H1 (cell line): ENCODE results near the gene ARHGEF28. TPM values are rescaled to one million over a fixed set of nuclear protein-coding genes. Genes with fewer than 3 reads are reported as not detected.

Experiments used
- CTCF ChIA-PET: fragments of 300-600 bp; sonication (Branson Sonifier 250); formaldehyde crosslinking; loops from one replicate; lab custom pipeline; 2021; ENCODE audit not compliant: partially characterized antibody; lab: Charles Lee
- POLR2A ChIA-PET: fragments of 300-600 bp; sonication (Branson Sonifier 250); formaldehyde crosslinking; loops from one replicate; lab custom pipeline; 2021; ENCODE audit warnings: inconsistent platforms; ENCODE audit not compliant: partially characterized antibody; lab: Charles Lee
- DNase-seq, 2 experiments: peaks; one replicate each; pipeline versions ENCODE4 v3.0.0 to v3.0.0-alpha.2; 2010 to 2022; ENCODE audit warnings: low spot score in 2 of 2, low read depth in 1 of 2, mixed read lengths in 1 of 2
- FAIRE-seq: peaks from 2 replicates; lab custom pipeline; 2011; peaks lifted over from hg19 to GRCh38; lab: Jason Lieb, UNC
- H2AFZ ChIP-seq: 2 replicates; pipeline ENCODE4 v1.8.1; 2012; ENCODE audit warnings: low read length, inconsistent platforms
- H2AK5ac ChIP-seq: 2 replicates; pipeline ENCODE4 v1.6.1; 2013; ENCODE audit warnings: low read depth, low read length
- H2BK120ac ChIP-seq: replicated peaks from 2 replicates; pipeline ENCODE3; 2013; ENCODE audit warnings: low read depth, low read length, inconsistent platforms
- H2BK12ac ChIP-seq: 2 replicates; pipeline ENCODE4 v1.6.1; 2013; ENCODE audit warnings: low read depth, low read length
- H2BK15ac ChIP-seq: 2 replicates; pipeline ENCODE4 v1.6.1; 2013; ENCODE audit warnings: low read length
- H2BK20ac ChIP-seq: 2 replicates; pipeline ENCODE4 v1.6.1; 2013; ENCODE audit warnings: low read length
- H2BK5ac ChIP-seq: 2 replicates; pipeline ENCODE4 v1.6.1; 2013; ENCODE audit warnings: low read depth, low read length
- H3K14ac ChIP-seq: 2 replicates; pipeline ENCODE4 v1.6.1; 2013; ENCODE audit warnings: inconsistent platforms; ENCODE audit not compliant: insufficient read length
- H3K18ac ChIP-seq: 2 replicates; pipeline ENCODE4 v1.6.1; 2013; ENCODE audit warnings: low read length; ENCODE audit errors: extremely low read depth
- H3K23ac ChIP-seq: 2 replicates; pipeline ENCODE4 v1.6.1; 2013; ENCODE audit warnings: inconsistent platforms; ENCODE audit not compliant: insufficient read length
- H3K23me2 ChIP-seq: 2 replicates; pipeline ENCODE4 v1.6.1; 2013; ENCODE audit warnings: low read depth, low read length
- H3K27ac ChIP-seq: 2 replicates; pipeline ENCODE4 v1.6.1; 2011; ENCODE audit warnings: low read depth, low read length, inconsistent platforms
- H3K27me3 ChIP-seq, 4 experiments: replicated peaks in 1 of 4; 1 replicate in 1 of 4; 2 replicates in 3 of 4; pipeline versions ENCODE4 v1.6.1 to v1.8.1; 2011 to 2013; ENCODE audit warnings: low read length in 3 of 4, mild to moderate bottlenecking in 3 of 4, inconsistent platforms in 2 of 4, mixed read lengths in 2 of 4, moderate library complexity in 1 of 4; ENCODE audit not compliant: control insufficient read depth in 3 of 4, insufficient read depth in 3 of 4; ENCODE audit errors: extremely low read depth in 1 of 4
- H3K36me3 ChIP-seq, 4 experiments: 2 replicates each; pipeline versions ENCODE4 v1.6.1 to v1.8.1; 2011 to 2013; ENCODE audit warnings: mild to moderate bottlenecking in 4 of 4, low read length in 3 of 4, moderate library complexity in 2 of 4, control low read depth in 1 of 4, inconsistent platforms in 1 of 4; ENCODE audit not compliant: insufficient read depth in 4 of 4, control insufficient read depth in 2 of 4
- H3K4ac ChIP-seq: replicated peaks from 2 replicates; pipeline ENCODE3; 2013; ENCODE audit warnings: low read length, low read depth, mixed read lengths, inconsistent platforms; ENCODE audit not compliant: insufficient read length
- H3K4me1 ChIP-seq, 4 experiments: replicated peaks in 1 of 4; 1 replicate in 1 of 4; 2 replicates in 3 of 4; pipeline versions ENCODE4 v1.6.1 to v1.8.1; 2011 to 2013; ENCODE audit warnings: low read length in 3 of 4, inconsistent platforms in 2 of 4, mixed read lengths in 1 of 4; ENCODE audit not compliant: insufficient read depth in 4 of 4, control insufficient read depth in 3 of 4
- H3K4me2 ChIP-seq, 2 experiments: 2 replicates each; pipeline versions ENCODE4 v1.6.1 to v1.8.1; 2011 to 2013; ENCODE audit warnings: low read depth in 2 of 2, low read length in 2 of 2, control low read depth in 1 of 2, inconsistent platforms in 1 of 2, mild to moderate bottlenecking in 1 of 2; ENCODE audit not compliant: insufficient read depth in 1 of 2
- H3K4me3 ChIP-seq, 4 experiments: fragments of 200-600, 300-600 bp in 1 of 4; sonication (generic), shearing (Covaris generic), sonication (Bioruptor Twin) in 1 of 4; 2 replicates each; pipeline versions ENCODE4 v1.5.1 to v1.8.1; 2011 to 2016; ENCODE audit warnings: low read length in 4 of 4, low read depth in 3 of 4, control low read depth in 2 of 4, inconsistent platforms in 2 of 4, mild to moderate bottlenecking in 2 of 4, mixed read lengths in 1 of 4, moderate library complexity in 1 of 4; ENCODE audit not compliant: insufficient read depth in 2 of 4; ENCODE audit errors: extremely low read depth in 1 of 4
- H3K56ac ChIP-seq: replicated peaks from 2 replicates; pipeline ENCODE3; 2013; ENCODE audit warnings: low read depth, mild to moderate bottlenecking, mixed read lengths, low read length, inconsistent platforms; ENCODE audit not compliant: insufficient read length
- H3K79me1 ChIP-seq: 2 replicates; pipeline ENCODE4 v1.6.1; 2013; ENCODE audit warnings: low read depth, low read length, control low read depth
- H3K79me2 ChIP-seq, 2 experiments: 2 replicates each; pipeline versions ENCODE4 v1.6.1 to v1.8.1; 2012 to 2013; ENCODE audit warnings: low read length in 2 of 2, mild to moderate bottlenecking in 2 of 2, inconsistent platforms in 1 of 2; ENCODE audit not compliant: insufficient read depth in 2 of 2, control insufficient read depth in 1 of 2
- H3K9ac ChIP-seq, 4 experiments: replicated peaks in 1 of 4; 1 replicate in 1 of 4; 2 replicates in 3 of 4; pipeline versions ENCODE4 v1.6.1 to v1.8.1; 2011 to 2013; ENCODE audit warnings: low read depth in 3 of 4, low read length in 3 of 4, control low read depth in 2 of 4, mild to moderate bottlenecking in 2 of 4, moderate library complexity in 2 of 4, inconsistent platforms in 1 of 4; ENCODE audit errors: extremely low read depth in 1 of 4
- H3K9me3 ChIP-seq, 2 experiments: 2 replicates each; pipeline versions ENCODE4 v1.6.1 to v1.8.1; 2012 to 2013; ENCODE audit warnings: mild to moderate bottlenecking in 2 of 2, moderate library complexity in 2 of 2, control low read depth in 1 of 2, inconsistent platforms in 1 of 2, low read depth in 1 of 2, low read length in 1 of 2, mixed read lengths in 1 of 2; ENCODE audit not compliant: insufficient read depth in 2 of 2
- H4K20me1 ChIP-seq, 2 experiments: replicated peaks in 1 of 2; 2 replicates each; pipeline versions ENCODE3 to v1.8.1; 2011 to 2013; ENCODE audit warnings: inconsistent platforms in 2 of 2, low read length in 2 of 2, mild to moderate bottlenecking in 1 of 2; ENCODE audit not compliant: insufficient read depth in 2 of 2, control insufficient read depth in 1 of 2
- H4K5ac ChIP-seq: 2 replicates; pipeline ENCODE4 v1.6.1; 2013; ENCODE audit warnings: low read length, low read depth, mixed read lengths, inconsistent platforms; ENCODE audit not compliant: insufficient read length
- H4K8ac ChIP-seq: 2 replicates; pipeline ENCODE4 v1.8.0; 2013; ENCODE audit warnings: mild to moderate bottlenecking, moderate library complexity, low read length, inconsistent platforms; ENCODE audit not compliant: insufficient read depth; ENCODE audit errors: extremely low read depth
- H4K91ac ChIP-seq: replicated peaks from 2 replicates; pipeline ENCODE3; 2013; ENCODE audit warnings: low read length, mixed read lengths, inconsistent platforms; ENCODE audit not compliant: insufficient read length
- GABPA ChIP-seq: IDR thresholded peaks from 2 replicates; pipeline ENCODE4 v1.6.1; 2011; ENCODE audit warnings: mild to moderate bottlenecking, low read length, moderate library complexity, borderline replicate concordance; ENCODE audit not compliant: insufficient read depth
- WGBS, 2 experiments: shearing (Covaris generic) in 1 of 2; methylation state at CpG; one replicate each; pipeline versions ENCODE4 v1.1.6 to v1.1.7; 2013 to 2015; ENCODE audit warnings: low lambda C conversion rate in 2 of 2, mixed read lengths in 2 of 2, inconsistent platforms in 1 of 2, low coverage in 1 of 2, missing lambda C conversion rate in 1 of 2; ENCODE audit not compliant: insufficient replicate concordance in 2 of 2, insufficient coverage in 1 of 2, insufficient read length in 1 of 2; ENCODE audit errors: extremely low coverage in 1 of 2, missing lambda C conversion rate in 1 of 2; 5-methylcytosine and 5-hydroxymethylcytosine counted together
- polyA plus RNA-seq, 7 experiments: library from polyadenylated mRNA; depleted of rRNA in 3 of 7; stranded (reverse) in 5 of 7; unstranded in 2 of 7; fragments of >200 nt in 5 of 7; fragments of 200-250 nt in 2 of 7; gene quantifications; 1 replicate in 5 of 7; 2 replicates in 1 of 7; 4 replicates in 1 of 7; pipeline versions ENCODE4 v1.2.1 to v1.2.3, GENCODE V29; 2011 to 2013; ENCODE audit warnings: missing spikeins in 2 of 7, mixed read lengths in 2 of 7
- total RNA-seq: library from RNA; stranded (reverse); fragmentation: NEBNext Ultra II Directional; extraction: Animal tissue kit (Norgen Biotek cat#: 25700); gene quantifications from 2 replicates; pipeline ENCODE4 v1.2.1, GENCODE V29; 2021

Gene ARHGEF28
- total and polyA plus RNA-seq, 2 of the 8 experiments (the other 6 are each of a cell fraction or from before 2014, with no cell fraction given) = 0.33 to 1.0 TPM

- Histone ChIP-seq H2BK5ac (no peak overlapping the region), H3K79me2 (no peaks in the 10 kb centered on the region), H3K23me2 (no peaks in the 10 kb centered on the region), H3K79me1 (no peaks in the 10 kb centered on the region), H3K4me2 (no peak overlapping the region), H2BK20ac (no peak overlapping the region), H3K56ac (no peak overlapping the region), H4K91ac (no peak overlapping the region), H4K20me1 (no peaks in the 10 kb centered on the region), H3K23ac (no peak overlapping the region), H3K18ac (no peak overlapping the region), H3K27me3 (no peaks in the 10 kb centered on the region), H4K8ac (no peak overlapping the region), H4K5ac (no peak overlapping the region), H3K9me3 (no peaks in the 10 kb centered on the region), H2BK12ac (no peak overlapping the region), H3K4me3 (no peak overlapping the region), H2BK120ac (no peak overlapping the region), H3K4me1 (no peaks in the 10 kb centered on the region), H3K4ac (no peak overlapping the region), H3K36me3 (no peaks in the 10 kb centered on the region), H2AK5ac (no peak overlapping the region), H3K27ac (no peak overlapping the region), H3K14ac (no peak overlapping the region), H2BK15ac (no peak overlapping the region), H2AFZ (no peak overlapping the region), H3K9ac (no peak overlapping the region)
- WGBS, 2 experiments = 92% methylated on average over 3 of the region's 3 CpGs; no CpG with 5 or more reads in 1 of the 2 experiments
- ChIA-PET POLR2A (no interaction called here), CTCF (no interaction called here)
- DNase-seq = no peak
- no peak for FAIRE-seq
- no peak for TF ChIP-seq GABPA
Observed at GRCh38 chr5:73966451-73966850, 340.5 kb downstream of the ARHGEF28 start.
